HepG2 (cell line): Measurements from ENCODE around the gene ACAT2. TPM values are rescaled to one million over a fixed set of nuclear protein-coding genes. Genes with fewer than 3 reads are reported as not detected.
A peak's percentile ranks its signal among the peaks of the same experiment; 100 is the strongest.

Source experiments
- ARNT ChIP-seq: fragments of 450-650 bp; IDR thresholded peaks from 2 replicates; pipeline ENCODE4 v1.6.1; 2017
- CC2D1A ChIP-seq: sonication (generic); formaldehyde crosslinking; IDR thresholded peaks from 2 replicates; pipeline ENCODE4 v1.8.1; 2023; ENCODE audit warnings: mild to moderate bottlenecking, missing genetic modification reagents
- FOXO1 ChIP-seq: sonication (generic); formaldehyde crosslinking; IDR thresholded peaks from 2 replicates; pipeline ENCODE4 v1.4.0; 2020; ENCODE audit warnings: missing genetic modification reagents
- ISL2 ChIP-seq: sonication (generic); formaldehyde crosslinking; IDR thresholded peaks from 2 replicates; pipeline ENCODE4 v1.5.0; 2020; ENCODE audit warnings: missing genetic modification reagents
- MAX ChIP-seq: IDR thresholded peaks from 2 replicates; pipeline ENCODE4 v1.6.1; 2012; ENCODE audit warnings: inconsistent platforms
- MXD1 ChIP-seq: sonication (generic); formaldehyde crosslinking; IDR thresholded peaks from 2 replicates; pipeline ENCODE4 v1.4.0; 2020; ENCODE audit warnings: mild to moderate bottlenecking, missing genetic modification reagents
- PTBP1 ChIP-seq: fragments of 200-400 bp; formaldehyde crosslinking; IDR thresholded peaks from 2 replicates; pipeline ENCODE4 v1.6.1; 2018; ENCODE audit warnings: low read length, low read depth; ENCODE audit not compliant: poor library complexity, severe bottlenecking
- SIX4 ChIP-seq: sonication (generic); formaldehyde crosslinking; IDR thresholded peaks from 2 replicates; pipeline ENCODE4 v1.4.0; 2020; ENCODE audit warnings: missing genetic modification reagents
- SMYD3 ChIP-seq: sonication (generic); formaldehyde crosslinking; IDR thresholded peaks from 2 replicates; pipeline ENCODE4 v1.8.1; 2023; ENCODE audit warnings: mild to moderate bottlenecking, missing genetic modification reagents
- ZBTB42 ChIP-seq: sonication (generic); formaldehyde crosslinking; IDR thresholded peaks from 2 replicates; pipeline ENCODE4 v1.5.0; 2020; ENCODE audit warnings: mild to moderate bottlenecking, missing genetic modification reagents
- ZMAT3 ChIP-seq: sonication (generic); formaldehyde crosslinking; conservative IDR thresholded peaks from 2 replicates; pipeline ENCODE4 v1.7.0; 2021; ENCODE audit warnings: missing genetic modification reagents
- ZNF232 ChIP-seq: sonication (generic); formaldehyde crosslinking; IDR thresholded peaks from 2 replicates; pipeline ENCODE4 v1.4.0; 2020; ENCODE audit warnings: missing genetic modification reagents, borderline replicate concordance
- ZNF460 ChIP-seq: sonication (generic); formaldehyde crosslinking; IDR thresholded peaks from 2 replicates; pipeline ENCODE4 v1.5.1; 2020; ENCODE audit warnings: missing genetic modification reagents, mild to moderate bottlenecking, borderline replicate concordance
- polyA plus RNA-seq, 8 experiments: library from polyadenylated mRNA; depleted of rRNA in 3 of 8; stranded (reverse) in 7 of 8; unstranded in 1 of 8; fragments of >200 nt; fragmentation: Illumina TruSeq in 4 of 8; extraction: Trizol in 4 of 8; gene quantifications; 2 replicates each; pipeline versions ENCODE4 v1.2.1 to v1.2.3, GENCODE V29; 2011 to 2016; ENCODE audit warnings: low read depth in 4 of 8, missing spikeins in 1 of 8, mixed read lengths in 1 of 8; ENCODE audit not compliant: insufficient read depth in 1 of 8
- total RNA-seq, 5 experiments: library from RNA; depleted of rRNA; stranded (reverse); fragments of >200 nt; fragmentation: Illumina TruSeq; extraction: Trizol; gene quantifications; 2 replicates each; pipeline ENCODE4 v1.2.3, GENCODE V29; 2016; ENCODE audit warnings: low read depth in 1 of 5
- TF ChIP-seq, protein P1 (sequence below): sonication (generic); formaldehyde crosslinking; IDR thresholded peaks from 2 replicates; pipeline ENCODE4 v1.5.1; 2020; ENCODE audit warnings: missing genetic modification reagents, mild to moderate bottlenecking, borderline replicate concordance
- TF ChIP-seq, protein P2 (sequence below): sonication (generic); formaldehyde crosslinking; IDR thresholded peaks from 2 replicates; pipeline ENCODE4 v1.5.0; 2020; ENCODE audit warnings: mild to moderate bottlenecking, missing genetic modification reagents, borderline replicate concordance
- TF ChIP-seq, protein P3 (sequence below): sonication (generic); formaldehyde crosslinking; IDR thresholded peaks from 2 replicates; pipeline ENCODE4 v1.4.0; 2020; ENCODE audit warnings: missing genetic modification reagents

ACAT2 gene
- total and polyA plus RNA-seq, 2 of the 13 experiments (the other 11 are each of a cell fraction or from before 2014, with no cell fraction given): 121 to 534 TPM

DNA sequence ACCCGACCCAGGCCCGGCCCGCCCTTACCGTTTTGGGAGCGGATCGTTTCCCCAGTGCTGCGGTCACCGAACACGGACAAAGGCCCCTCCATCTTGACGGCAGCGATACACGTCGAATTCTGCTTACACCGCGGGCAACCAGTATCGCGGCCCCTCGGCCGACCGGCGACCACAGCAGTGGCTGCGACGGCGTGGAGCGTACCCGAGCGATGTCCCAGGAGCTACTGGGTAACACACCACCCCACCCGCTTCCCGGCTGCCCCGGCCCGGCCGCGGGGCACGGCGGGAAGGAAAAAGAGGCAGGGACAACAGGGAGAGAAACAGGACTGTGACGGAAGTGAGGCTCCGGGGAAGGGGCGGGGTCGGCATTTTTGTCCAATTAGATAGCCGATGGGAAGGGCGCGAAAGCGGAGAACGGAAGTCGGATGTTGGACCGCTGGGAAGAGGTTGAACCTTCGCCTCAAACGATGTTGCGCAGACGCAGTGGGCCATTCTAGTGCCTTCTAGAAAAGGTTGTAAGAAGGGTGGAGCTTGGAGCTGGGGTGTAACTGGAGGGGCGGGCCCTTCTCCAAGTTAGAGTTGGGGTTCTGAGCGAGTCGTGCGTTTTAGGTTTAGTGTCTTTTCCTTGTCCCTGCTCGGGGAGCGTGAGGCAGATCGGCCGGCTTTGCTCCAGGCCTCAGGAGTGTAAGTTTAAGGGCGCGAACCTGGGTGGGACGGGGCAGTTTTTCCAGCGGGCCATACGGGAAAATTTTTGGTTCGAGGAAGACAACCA is 27.7 kb downstream of the ACAT2 start, which contains the start of gene TCP1 (continued):
- peak; percentile 70; the same call in 1 of the 2 replicates for TF ChIP-seq SIX4 (CRISPR knock-in tag)
- TF ChIP-seq ISL2 (CRISPR knock-in tag): peak; percentile 29; the same call in 1 of the 2 replicates
- TF ChIP-seq, protein P1, sequence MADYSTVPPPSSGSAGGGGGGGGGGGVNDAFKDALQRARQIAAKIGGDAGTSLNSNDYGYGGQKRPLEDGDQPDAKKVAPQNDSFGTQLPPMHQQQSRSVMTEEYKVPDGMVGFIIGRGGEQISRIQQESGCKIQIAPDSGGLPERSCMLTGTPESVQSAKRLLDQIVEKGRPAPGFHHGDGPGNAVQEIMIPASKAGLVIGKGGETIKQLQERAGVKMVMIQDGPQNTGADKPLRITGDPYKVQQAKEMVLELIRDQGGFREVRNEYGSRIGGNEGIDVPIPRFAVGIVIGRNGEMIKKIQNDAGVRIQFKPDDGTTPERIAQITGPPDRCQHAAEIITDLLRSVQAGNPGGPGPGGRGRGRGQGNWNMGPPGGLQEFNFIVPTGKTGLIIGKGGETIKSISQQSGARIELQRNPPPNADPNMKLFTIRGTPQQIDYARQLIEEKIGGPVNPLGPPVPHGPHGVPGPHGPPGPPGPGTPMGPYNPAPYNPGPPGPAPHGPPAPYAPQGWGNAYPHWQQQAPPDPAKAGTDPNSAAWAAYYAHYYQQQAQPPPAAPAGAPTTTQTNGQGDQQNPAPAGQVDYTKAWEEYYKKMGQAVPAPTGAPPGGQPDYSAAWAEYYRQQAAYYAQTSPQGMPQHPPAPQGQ (CRISPR knock-in tag): no peak
- TF ChIP-seq, protein P2, sequence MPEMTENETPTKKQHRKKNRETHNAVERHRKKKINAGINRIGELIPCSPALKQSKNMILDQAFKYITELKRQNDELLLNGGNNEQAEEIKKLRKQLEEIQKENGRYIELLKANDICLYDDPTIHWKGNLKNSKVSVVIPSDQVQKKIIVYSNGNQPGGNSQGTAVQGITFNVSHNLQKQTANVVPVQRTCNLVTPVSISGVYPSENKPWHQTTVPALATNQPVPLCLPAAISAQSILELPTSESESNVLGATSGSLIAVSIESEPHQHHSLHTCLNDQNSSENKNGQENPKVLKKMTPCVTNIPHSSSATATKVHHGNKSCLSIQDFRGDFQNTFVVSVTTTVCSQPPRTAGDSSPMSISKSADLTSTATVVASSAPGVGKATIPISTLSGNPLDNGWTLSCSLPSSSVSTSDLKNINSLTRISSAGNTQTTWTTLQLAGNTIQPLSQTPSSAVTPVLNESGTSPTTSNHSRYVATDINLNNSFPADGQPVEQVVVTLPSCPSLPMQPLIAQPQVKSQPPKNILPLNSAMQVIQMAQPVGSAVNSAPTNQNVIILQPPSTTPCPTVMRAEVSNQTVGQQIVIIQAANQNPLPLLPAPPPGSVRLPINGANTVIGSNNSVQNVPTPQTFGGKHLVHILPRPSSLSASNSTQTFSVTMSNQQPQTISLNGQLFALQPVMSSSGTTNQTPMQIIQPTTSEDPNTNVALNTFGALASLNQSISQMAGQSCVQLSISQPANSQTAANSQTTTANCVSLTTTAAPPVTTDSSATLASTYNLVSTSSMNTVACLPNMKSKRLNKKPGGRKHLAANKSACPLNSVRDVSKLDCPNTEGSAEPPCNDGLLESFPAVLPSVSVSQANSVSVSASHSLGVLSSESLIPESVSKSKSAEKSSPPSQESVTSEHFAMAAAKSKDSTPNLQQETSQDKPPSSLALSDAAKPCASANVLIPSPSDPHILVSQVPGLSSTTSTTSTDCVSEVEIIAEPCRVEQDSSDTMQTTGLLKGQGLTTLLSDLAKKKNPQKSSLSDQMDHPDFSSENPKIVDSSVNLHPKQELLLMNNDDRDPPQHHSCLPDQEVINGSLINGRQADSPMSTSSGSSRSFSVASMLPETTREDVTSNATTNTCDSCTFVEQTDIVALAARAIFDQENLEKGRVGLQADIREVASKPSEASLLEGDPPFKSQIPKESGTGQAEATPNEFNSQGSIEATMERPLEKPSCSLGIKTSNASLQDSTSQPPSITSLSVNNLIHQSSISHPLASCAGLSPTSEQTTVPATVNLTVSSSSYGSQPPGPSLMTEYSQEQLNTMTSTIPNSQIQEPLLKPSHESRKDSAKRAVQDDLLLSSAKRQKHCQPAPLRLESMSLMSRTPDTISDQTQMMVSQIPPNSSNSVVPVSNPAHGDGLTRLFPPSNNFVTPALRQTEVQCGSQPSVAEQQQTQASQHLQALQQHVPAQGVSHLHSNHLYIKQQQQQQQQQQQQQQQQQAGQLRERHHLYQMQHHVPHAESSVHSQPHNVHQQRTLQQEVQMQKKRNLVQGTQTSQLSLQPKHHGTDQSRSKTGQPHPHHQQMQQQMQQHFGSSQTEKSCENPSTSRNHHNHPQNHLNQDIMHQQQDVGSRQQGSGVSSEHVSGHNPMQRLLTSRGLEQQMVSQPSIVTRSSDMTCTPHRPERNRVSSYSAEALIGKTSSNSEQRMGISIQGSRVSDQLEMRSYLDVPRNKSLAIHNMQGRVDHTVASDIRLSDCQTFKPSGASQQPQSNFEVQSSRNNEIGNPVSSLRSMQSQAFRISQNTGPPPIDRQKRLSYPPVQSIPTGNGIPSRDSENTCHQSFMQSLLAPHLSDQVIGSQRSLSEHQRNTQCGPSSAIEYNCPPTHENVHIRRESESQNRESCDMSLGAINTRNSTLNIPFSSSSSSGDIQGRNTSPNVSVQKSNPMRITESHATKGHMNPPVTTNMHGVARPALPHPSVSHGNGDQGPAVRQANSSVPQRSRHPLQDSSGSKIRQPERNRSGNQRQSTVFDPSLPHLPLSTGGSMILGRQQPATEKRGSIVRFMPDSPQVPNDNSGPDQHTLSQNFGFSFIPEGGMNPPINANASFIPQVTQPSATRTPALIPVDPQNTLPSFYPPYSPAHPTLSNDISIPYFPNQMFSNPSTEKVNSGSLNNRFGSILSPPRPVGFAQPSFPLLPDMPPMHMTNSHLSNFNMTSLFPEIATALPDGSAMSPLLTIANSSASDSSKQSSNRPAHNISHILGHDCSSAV (CRISPR knock-in tag): peak; percentile 84; the same call in 1 of the 2 replicates
- peak; percentile 84 for TF ChIP-seq ZNF232 (CRISPR knock-in tag)
- TF ChIP-seq, protein P3, sequence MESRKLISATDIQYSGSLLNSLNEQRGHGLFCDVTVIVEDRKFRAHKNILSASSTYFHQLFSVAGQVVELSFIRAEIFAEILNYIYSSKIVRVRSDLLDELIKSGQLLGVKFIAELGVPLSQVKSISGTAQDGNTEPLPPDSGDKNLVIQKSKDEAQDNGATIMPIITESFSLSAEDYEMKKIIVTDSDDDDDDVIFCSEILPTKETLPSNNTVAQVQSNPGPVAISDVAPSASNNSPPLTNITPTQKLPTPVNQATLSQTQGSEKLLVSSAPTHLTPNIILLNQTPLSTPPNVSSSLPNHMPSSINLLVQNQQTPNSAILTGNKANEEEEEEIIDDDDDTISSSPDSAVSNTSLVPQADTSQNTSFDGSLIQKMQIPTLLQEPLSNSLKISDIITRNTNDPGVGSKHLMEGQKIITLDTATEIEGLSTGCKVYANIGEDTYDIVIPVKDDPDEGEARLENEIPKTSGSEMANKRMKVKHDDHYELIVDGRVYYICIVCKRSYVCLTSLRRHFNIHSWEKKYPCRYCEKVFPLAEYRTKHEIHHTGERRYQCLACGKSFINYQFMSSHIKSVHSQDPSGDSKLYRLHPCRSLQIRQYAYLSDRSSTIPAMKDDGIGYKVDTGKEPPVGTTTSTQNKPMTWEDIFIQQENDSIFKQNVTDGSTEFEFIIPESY: no peak; the same call in 1 of the 2 replicates
- TF ChIP-seq MAX: peak; percentile 89
- no peak for TF ChIP-seq ARNT
- TF ChIP-seq PTBP1: no peak
- peak; percentile 92; the same call in 1 of the 2 replicates for TF ChIP-seq SMYD3 (CRISPR knock-in tag)
- no peak for TF ChIP-seq ZNF460
- TF ChIP-seq MXD1 (CRISPR knock-in tag): peak; percentile 52; the same call in 1 of the 2 replicates
- TF ChIP-seq ZBTB42 (CRISPR knock-in tag): peak; percentile 95
- TF ChIP-seq CC2D1A: no peak
- peak; percentile 75 for TF ChIP-seq FOXO1 (CRISPR knock-in tag)
- TF ChIP-seq ZMAT3 (CRISPR knock-in tag): peak; percentile 24; the same call in 1 of the 2 replicates
